Vagina (tissue), 2 donors: ENCODE results near the gene ACSL3. TPM values are rescaled to one million over a fixed set of nuclear protein-coding genes. Genes with fewer than 3 reads are reported as not detected.
A peak's percentile ranks its signal among the peaks of the same experiment; 100 is the strongest.

Experiments
- DNase-seq, 2 donors: peaks; one replicate each; pipeline ENCODE4 v3.0.0-alpha.2; 2017; ENCODE audit errors: extremely low spot score in 2 of 2
- H3K27ac ChIP-seq: fragments of 200-600 bp; sonication (generic); one replicate; pipeline ENCODE4 v1.5.1; 2019
- H3K27me3 ChIP-seq: fragments of 200-600 bp; sonication (generic); one replicate; pipeline ENCODE4 v1.5.1; 2019
- H3K36me3 ChIP-seq, 2 donors: fragments of 200-600 bp; sonication (generic); one replicate each; pipeline ENCODE4 v1.5.1; 2017 to 2019
- H3K4me1 ChIP-seq: fragments of 200-600 bp; sonication (generic); one replicate; pipeline ENCODE4 v1.5.1; 2019
- H3K4me3 ChIP-seq, 2 donors: fragments of 200-600 bp; sonication (generic); 1 replicate in 1 of 2; 2 replicates in 1 of 2; pipeline ENCODE4 v1.5.1; 2016 to 2019
- H3K9me3 ChIP-seq: fragments of 200-600 bp; sonication (generic); one replicate; pipeline ENCODE4 v1.5.1; 2019
- CTCF ChIP-seq, 3 experiments: fragments of 450-650 bp in 2 of 3; fragments of 200-600 bp in 1 of 3; sonication (generic) in 1 of 3; IDR thresholded peaks; one replicate each; pipeline ENCODE4 v1.5.1; 2017 to 2019; ENCODE audit warnings: antibody characterized with exemption in 3 of 3, mild to moderate bottlenecking in 2 of 3, moderate library complexity in 2 of 3
- POLR2A ChIP-seq, 2 donors: fragments of 450-650 bp; IDR thresholded peaks; one replicate each; pipeline ENCODE4 v1.6.1; 2017; ENCODE audit warnings: antibody characterized with exemption in 2 of 2, mild to moderate bottlenecking in 2 of 2, moderate library complexity in 2 of 2
- POLR2AphosphoS5 ChIP-seq, 2 donors: sonication (generic); formaldehyde crosslinking; IDR thresholded peaks; one replicate each; pipeline ENCODE4 v1.9.0; 2017; ENCODE audit warnings: antibody characterized with exemption in 2 of 2, mild to moderate bottlenecking in 2 of 2, low read depth in 1 of 2; ENCODE audit not compliant: insufficient read depth in 1 of 2
- intact Hi-C: fragments of 100-400 bp; cut with DNase I; formaldehyde crosslinking; loops from one replicate; pipeline ENCODE4 v1.15.1; 2023
- total RNA-seq: library from RNA; depleted of rRNA; stranded (reverse); fragments of >200 nt; gene quantifications from one replicate; pipeline ENCODE4 v1.2.3, GENCODE V29; 2016

The ACSL3 gene
- total RNA-seq, 1 donor from 2014 or later, result 60.4 TPM

GRCh38 chr2:222887124-222887523 lies 26.3 kb downstream of the ACSL3 start:
- no peaks in the 10 kb centered on the region for H3K36me3 ChIP-seq
- H3K27me3 ChIP-seq, result no peaks in the 10 kb centered on the region
- intact Hi-C loops, result no loop called here
- no peak overlapping the region for H3K27ac ChIP-seq
- DNase-seq, result no peak
- no peak overlapping the region for H3K4me3 ChIP-seq
- H3K9me3 ChIP-seq, result no peaks in the 10 kb centered on the region
- TF ChIP-seq POLR2A (IDR thresholded peaks at IDR 0.05) (no peak), CTCF (IDR thresholded peaks at IDR 0.05) (no peak), POLR2AphosphoS5 (IDR thresholded peaks at IDR 0.05; ENCODE audit: insufficient read depth in 1 of 2, low read depth in 1 of 2) (peak in 1 of 2 donors; percentile 43)
- H3K4me1 ChIP-seq, result peaks cover 33% of the 10 kb centered on the region

- Histone ChIP-seq H3K27ac (no peak overlapping the region), H3K4me1 (peaks cover 27% of the 10 kb centered on the region), H3K36me3 (no peaks in the 10 kb centered on the region), H3K9me3 (no peaks in the 10 kb centered on the region), H3K27me3 (no peaks in the 10 kb centered on the region), H3K4me3 (no peak overlapping the region)
- TF ChIP-seq POLR2AphosphoS5 (IDR thresholded peaks at IDR 0.05; ENCODE audit: insufficient read depth in 1 of 2, low read depth in 1 of 2) (no peak), CTCF (IDR thresholded peaks at IDR 0.05) (no peak), POLR2A (IDR thresholded peaks at IDR 0.05) (no peak)
- intact Hi-C loops, result no loop called here
- no peak for DNase-seq
Observed at GRCh38 chr2:222888716-222889115, 27.9 kb downstream of the ACSL3 start.

- no peak for DNase-seq
- Histone ChIP-seq H3K9me3 (no peaks in the 10 kb centered on the region), H3K27ac (no peak overlapping the region), H3K27me3 (no peaks in the 10 kb centered on the region), H3K36me3 (no peaks in the 10 kb centered on the region), H3K4me3 (no peak overlapping the region), H3K4me1 (peaks cover 7% of the 10 kb centered on the region)
- intact Hi-C loops, result no loop called here
- TF ChIP-seq POLR2A (IDR thresholded peaks at IDR 0.05) (no peak), CTCF (IDR thresholded peaks at IDR 0.05) (no peak), POLR2AphosphoS5 (IDR thresholded peaks at IDR 0.05; ENCODE audit: insufficient read depth in 1 of 2, low read depth in 1 of 2) (no peak)
Observed at GRCh38 chr2:222891890-222892289, 31.1 kb downstream of the ACSL3 start.

- Histone ChIP-seq H3K9me3 (no peaks in the 10 kb centered on the region), H3K27me3 (no peaks in the 10 kb centered on the region), H3K36me3 (no peaks in the 10 kb centered on the region), H3K4me1 (peaks cover 3% of the 10 kb centered on the region), H3K27ac (no peak overlapping the region), H3K4me3 (no peak overlapping the region)
- TF ChIP-seq POLR2A (IDR thresholded peaks at IDR 0.05) (no peak), POLR2AphosphoS5 (IDR thresholded peaks at IDR 0.05; ENCODE audit: insufficient read depth in 1 of 2, low read depth in 1 of 2) (peak in 1 of 2 donors; percentile 9), CTCF (IDR thresholded peaks at IDR 0.05) (no peak)
- intact Hi-C loops, result no loop called here
- no peak for DNase-seq
Observed at GRCh38 chr2:222892321-222892720, 31.5 kb downstream of the ACSL3 start.

- intact Hi-C loops, result no loop called here
- Histone ChIP-seq H3K27me3 (no peaks in the 10 kb centered on the region), H3K36me3 (no peaks in the 10 kb centered on the region), H3K27ac (no peak overlapping the region), H3K9me3 (no peaks in the 10 kb centered on the region), H3K4me1 (no peaks in the 10 kb centered on the region), H3K4me3 (no peak overlapping the region)
- no peak for DNase-seq
- TF ChIP-seq CTCF (IDR thresholded peaks at IDR 0.05), result no peak
- TF ChIP-seq POLR2AphosphoS5 (IDR thresholded peaks at IDR 0.05; ENCODE audit: insufficient read depth in 1 of 2, low read depth in 1 of 2), result no peak
- no peak for TF ChIP-seq POLR2A (IDR thresholded peaks at IDR 0.05)
Observed at GRCh38 chr2:222892761-222893160, 31.9 kb downstream of the ACSL3 start.
